Measurements from ENCODE around the gene IL16. TPM values are rescaled to one million over a fixed set of nuclear protein-coding genes. Genes with fewer than 3 reads are reported as not detected.
A peak's percentile ranks its signal among the peaks of the same experiment; 100 is the strongest.

IL16 gene
- total and polyA plus RNA-seq, 2 experiments from 2014 or later: not detected

DNA sequence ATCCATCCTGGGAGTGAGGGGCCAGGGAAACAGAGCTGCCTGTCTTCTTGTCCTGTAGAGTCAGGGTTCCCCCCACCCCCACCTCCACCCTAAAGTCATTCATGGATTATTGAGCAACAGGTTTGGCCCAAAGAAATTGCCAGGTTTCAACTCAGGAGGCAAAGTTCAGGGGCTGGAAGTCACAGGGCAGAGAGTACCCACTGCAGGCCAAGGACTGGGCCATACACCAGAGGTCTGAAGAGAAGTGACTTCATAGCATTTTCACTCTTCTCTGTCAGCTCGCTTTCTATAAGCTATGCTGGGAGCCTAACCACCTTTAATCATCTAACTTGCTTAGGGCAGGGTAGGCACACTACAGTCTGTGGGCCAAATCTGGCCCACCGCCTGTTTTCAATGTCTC is 77.2 kb downstream of the IL16 start:
- TF ChIP-seq, protein P1, sequence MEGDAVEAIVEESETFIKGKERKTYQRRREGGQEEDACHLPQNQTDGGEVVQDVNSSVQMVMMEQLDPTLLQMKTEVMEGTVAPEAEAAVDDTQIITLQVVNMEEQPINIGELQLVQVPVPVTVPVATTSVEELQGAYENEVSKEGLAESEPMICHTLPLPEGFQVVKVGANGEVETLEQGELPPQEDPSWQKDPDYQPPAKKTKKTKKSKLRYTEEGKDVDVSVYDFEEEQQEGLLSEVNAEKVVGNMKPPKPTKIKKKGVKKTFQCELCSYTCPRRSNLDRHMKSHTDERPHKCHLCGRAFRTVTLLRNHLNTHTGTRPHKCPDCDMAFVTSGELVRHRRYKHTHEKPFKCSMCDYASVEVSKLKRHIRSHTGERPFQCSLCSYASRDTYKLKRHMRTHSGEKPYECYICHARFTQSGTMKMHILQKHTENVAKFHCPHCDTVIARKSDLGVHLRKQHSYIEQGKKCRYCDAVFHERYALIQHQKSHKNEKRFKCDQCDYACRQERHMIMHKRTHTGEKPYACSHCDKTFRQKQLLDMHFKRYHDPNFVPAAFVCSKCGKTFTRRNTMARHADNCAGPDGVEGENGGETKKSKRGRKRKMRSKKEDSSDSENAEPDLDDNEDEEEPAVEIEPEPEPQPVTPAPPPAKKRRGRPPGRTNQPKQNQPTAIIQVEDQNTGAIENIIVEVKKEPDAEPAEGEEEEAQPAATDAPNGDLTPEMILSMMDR (IDR thresholded peaks at IDR 0.05; ENCODE audit: low read depth, low read length): no peak
- no peaks in the 10 kb centered on the region for H3K9me3 ChIP-seq (ENCODE audit: low read depth)

DNA sequence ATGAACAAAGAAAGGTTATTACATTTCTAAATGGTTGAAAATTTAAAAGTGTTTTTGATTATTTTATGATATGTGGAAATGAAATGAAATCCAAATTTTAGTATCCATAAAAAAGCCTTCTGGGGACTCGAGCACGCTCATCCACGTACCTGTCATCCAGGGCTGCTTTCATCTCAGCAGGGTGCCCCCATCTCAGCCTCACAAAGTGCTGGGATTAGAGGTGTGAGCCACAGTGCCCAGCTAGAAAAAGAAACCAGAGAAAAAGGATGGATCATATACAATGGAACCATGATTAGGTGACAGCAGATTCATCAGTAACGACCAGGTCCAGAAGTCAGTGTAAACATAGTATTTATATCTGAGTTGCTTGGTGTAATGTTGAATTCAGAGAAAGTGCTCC is 77.6 kb downstream of the IL16 start:
- no peaks in the 10 kb centered on the region for H3K36me3 ChIP-seq
- H3K27ac ChIP-seq: no peak overlapping the region
- no peak for DNase-seq (ENCODE audit: low read depth in 1 of 2, low spot score in 1 of 2)
- no peaks in the 10 kb centered on the region for H3K27me3 ChIP-seq
- H3K4me3 ChIP-seq: no peak overlapping the region
- H3K4me1 ChIP-seq (ENCODE audit: low read depth): no peaks in the 10 kb centered on the region
- H3K9me3 ChIP-seq (ENCODE audit: low read depth): no peaks in the 10 kb centered on the region
- TF ChIP-seq, protein P1 (IDR thresholded peaks at IDR 0.05; ENCODE audit: low read depth, low read length): no peak

More for the DNA sequence above, 77.2 kb downstream of the IL16 start:
- Histone ChIP-seq H3K36me3 (no peaks in the 10 kb centered on the region), H3K4me3 (no peak overlapping the region), H3K4me1 (ENCODE audit: low read depth) (no peaks in the 10 kb centered on the region), H3K27ac (no peak overlapping the region), H3K27me3 (no peaks in the 10 kb centered on the region)
- DNase-seq (ENCODE audit: low read depth in 1 of 2, low spot score in 1 of 2): no peak

DNA sequence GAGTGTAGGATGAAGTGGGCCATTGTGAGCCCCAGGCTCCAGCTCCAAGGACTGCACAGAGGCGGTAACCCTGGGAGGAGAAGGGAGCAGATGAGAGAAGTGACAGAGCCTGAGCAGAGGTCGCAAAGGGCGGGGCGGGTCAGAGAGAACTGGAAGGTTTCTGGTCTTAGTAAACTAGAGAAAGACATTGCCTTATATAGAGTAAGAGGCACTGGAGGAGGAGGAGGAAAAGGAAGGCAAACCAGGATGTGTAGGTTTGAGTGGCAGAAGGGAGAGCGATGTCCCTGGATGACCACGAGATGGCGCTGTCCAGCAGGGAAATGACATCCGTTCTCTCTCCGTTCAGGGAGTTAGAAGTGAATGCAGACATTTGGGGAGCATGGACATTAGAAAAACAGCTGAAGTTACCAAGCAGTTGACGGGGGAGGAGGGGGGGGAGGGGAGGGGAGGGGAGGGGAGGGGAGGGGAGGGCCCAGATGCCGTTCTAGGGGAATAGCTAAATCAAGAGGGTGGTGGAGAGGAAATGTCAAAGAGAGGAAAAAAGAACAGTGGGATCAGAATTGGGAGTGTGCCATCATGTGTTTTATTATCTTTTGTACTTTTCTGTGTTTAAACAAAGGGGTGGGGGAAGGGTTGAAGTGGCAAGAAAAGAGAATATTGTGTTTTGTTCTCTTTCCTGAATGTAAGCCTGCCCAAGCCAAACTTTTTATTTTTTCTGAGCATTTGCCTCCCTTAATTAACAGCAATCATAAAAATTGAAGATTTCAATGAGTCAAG is 78.4 kb downstream of the IL16 start:
- H3K27ac ChIP-seq: no peak overlapping the region
- no peaks in the 10 kb centered on the region for H3K4me1 ChIP-seq (ENCODE audit: low read depth)
- no peaks in the 10 kb centered on the region for H3K9me3 ChIP-seq (ENCODE audit: low read depth)
- H3K27me3 ChIP-seq: no peaks in the 10 kb centered on the region
- peak; percentile 80 to 96 for DNase-seq (ENCODE audit: low read depth in 1 of 2, low spot score in 1 of 2)
- no peak overlapping the region for H3K4me3 ChIP-seq
- H3K36me3 ChIP-seq: no peaks in the 10 kb centered on the region
- TF ChIP-seq, protein P1 (IDR thresholded peaks at IDR 0.05; ENCODE audit: low read depth, low read length): peak; percentile 86

DNA sequence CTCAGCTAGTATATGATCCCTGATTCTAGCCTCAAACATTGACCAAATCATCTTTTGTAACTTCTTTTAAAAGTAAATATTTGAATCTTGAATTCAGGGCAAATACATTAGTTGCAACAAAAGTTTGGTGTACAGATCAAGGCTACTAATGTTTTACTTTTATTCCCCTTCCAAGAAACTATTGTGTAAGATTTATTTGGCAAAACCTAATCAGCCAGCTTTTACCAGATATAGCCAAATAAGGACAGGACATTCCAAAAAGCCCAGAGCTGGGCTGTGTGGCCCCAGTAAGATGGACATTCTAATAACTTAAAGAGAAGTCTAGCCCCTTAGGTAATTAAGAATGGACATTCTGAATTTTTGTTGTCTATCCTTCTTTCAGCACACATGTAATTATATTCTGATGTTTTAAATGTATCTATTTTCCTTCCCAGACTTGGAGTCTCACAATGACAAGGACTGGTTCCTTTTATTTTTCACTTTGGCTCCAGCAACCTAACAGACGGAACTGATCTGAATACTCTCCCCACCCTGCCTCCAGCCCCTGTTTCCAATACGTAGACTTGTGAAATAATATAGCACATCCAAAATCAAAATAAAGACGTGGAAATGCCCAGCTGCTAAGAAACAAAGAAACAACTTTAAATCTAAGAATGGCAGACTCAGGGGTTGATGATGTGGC is 79.2 kb downstream of the IL16 start:
- DNase-seq (ENCODE audit: low read depth in 1 of 2, low spot score in 1 of 2): peak in 1 of 2 donors; percentile 81
- H3K36me3 ChIP-seq: no peaks in the 10 kb centered on the region
- H3K4me3 ChIP-seq: no peak overlapping the region
- H3K9me3 ChIP-seq (ENCODE audit: low read depth): no peaks in the 10 kb centered on the region
- H3K27me3 ChIP-seq: no peaks in the 10 kb centered on the region
- no peaks in the 10 kb centered on the region for H3K4me1 ChIP-seq (ENCODE audit: low read depth)
- TF ChIP-seq, protein P1 (IDR thresholded peaks at IDR 0.05; ENCODE audit: low read depth, low read length): no peak
- no peak overlapping the region for H3K27ac ChIP-seq

DNA sequence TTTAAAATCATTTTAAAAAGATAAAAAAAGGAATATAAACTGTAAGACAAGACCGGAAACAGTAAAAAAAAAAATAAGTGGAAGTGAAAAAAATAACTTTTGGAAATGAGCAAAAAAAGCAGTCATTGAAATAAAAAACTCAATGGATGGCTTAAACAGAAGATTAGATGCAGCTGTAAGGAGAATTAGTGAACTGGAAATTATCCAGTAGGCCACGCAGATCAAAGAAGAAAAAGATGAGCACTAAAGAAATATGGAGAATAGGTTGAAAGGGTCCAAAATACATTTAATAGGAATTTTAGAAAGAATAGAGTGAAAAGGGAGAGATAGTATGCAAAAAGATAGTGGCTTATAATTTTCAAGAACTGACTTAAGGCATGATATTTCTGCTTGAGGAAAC is 80.3 kb downstream of the IL16 start:
- Histone ChIP-seq H3K4me1 (ENCODE audit: low read depth) (no peaks in the 10 kb centered on the region), H3K27me3 (no peaks in the 10 kb centered on the region), H3K4me3 (no peak overlapping the region), H3K9me3 (ENCODE audit: low read depth) (no peaks in the 10 kb centered on the region), H3K36me3 (no peaks in the 10 kb centered on the region), H3K27ac (no peak overlapping the region)
- DNase-seq (ENCODE audit: low read depth in 1 of 2, low spot score in 1 of 2): no peak
- TF ChIP-seq, protein P1 (IDR thresholded peaks at IDR 0.05; ENCODE audit: low read depth, low read length): no peak

Measured in cardiac muscle cell (in vitro differentiated cells and primary cell).